Measurements from ENCODE around the gene MCC.

DNA sequence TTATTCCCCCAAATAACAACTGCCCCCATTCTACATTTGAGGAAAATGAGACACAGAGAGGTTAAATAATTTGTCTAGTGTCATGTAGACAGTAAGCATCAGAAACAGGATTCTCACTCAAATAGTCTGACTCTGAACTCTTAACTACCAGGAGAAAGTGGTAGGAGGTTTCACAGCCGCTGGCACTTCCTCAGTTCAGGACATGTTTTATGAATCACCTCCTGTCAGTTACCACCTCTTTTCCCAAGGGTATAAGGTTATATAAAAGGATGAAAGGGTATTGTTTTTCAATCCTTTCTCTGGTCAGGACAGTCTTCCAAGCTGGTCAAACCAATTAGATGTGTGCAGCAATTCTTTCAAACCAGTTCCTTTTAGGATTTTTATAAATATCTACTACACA, 105.5 kb downstream of the MCC start:
- TF ChIP-seq, protein P1, sequence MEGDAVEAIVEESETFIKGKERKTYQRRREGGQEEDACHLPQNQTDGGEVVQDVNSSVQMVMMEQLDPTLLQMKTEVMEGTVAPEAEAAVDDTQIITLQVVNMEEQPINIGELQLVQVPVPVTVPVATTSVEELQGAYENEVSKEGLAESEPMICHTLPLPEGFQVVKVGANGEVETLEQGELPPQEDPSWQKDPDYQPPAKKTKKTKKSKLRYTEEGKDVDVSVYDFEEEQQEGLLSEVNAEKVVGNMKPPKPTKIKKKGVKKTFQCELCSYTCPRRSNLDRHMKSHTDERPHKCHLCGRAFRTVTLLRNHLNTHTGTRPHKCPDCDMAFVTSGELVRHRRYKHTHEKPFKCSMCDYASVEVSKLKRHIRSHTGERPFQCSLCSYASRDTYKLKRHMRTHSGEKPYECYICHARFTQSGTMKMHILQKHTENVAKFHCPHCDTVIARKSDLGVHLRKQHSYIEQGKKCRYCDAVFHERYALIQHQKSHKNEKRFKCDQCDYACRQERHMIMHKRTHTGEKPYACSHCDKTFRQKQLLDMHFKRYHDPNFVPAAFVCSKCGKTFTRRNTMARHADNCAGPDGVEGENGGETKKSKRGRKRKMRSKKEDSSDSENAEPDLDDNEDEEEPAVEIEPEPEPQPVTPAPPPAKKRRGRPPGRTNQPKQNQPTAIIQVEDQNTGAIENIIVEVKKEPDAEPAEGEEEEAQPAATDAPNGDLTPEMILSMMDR (IDR thresholded peaks at IDR 0.05), result no peak
- TF ChIP-seq POLR2A (IDR thresholded peaks at IDR 0.05), result no peak
